HCT116 (cell line): Measurements from ENCODE around the gene AP1AR. TPM values are rescaled to one million over a fixed set of nuclear protein-coding genes. Genes with fewer than 3 reads are reported as not detected.

Experiments used
- ATAC-seq: fragments of 200-7000 bp; cut with Tn5 transposase; 2 replicates; pipeline ENCODE4 v1.9.1; 2020; ENCODE audit warnings: mild to moderate bottlenecking, moderate library complexity
- BruUV-seq: library from RNA; stranded (reverse); fragments of 400-500 nt; replicated peaks from 2 replicates; lab custom pipeline; 2021; lab: Mats Ljungman, UMichigan
- CTCF ChIA-PET: fragments of 300-600 bp; sonication (Branson Sonifier 250); formaldehyde crosslinking; loops from one replicate; lab custom pipeline; 2021; ENCODE audit warnings: antibody characterized with exemption; lab: Charles Lee
- POLR2A ChIA-PET: fragments of 300-600, 350-600 bp; sonication (Branson Sonifier 250); formaldehyde crosslinking; loops from one replicate; lab custom pipeline; 2021; ENCODE audit warnings: antibody characterized with exemption; lab: Charles Lee
- RAD21 ChIA-PET, 2 experiments: fragments of 300-600 bp; sonication (Branson Sonifier 250); formaldehyde crosslinking; loops; one replicate each; lab custom pipeline; 2023; ENCODE audit warnings: low total read pairs in 2 of 2; ENCODE audit not compliant: uncharacterized antibody in 2 of 2, unreplicated experiment in 2 of 2, low non-redundant PET in 1 of 2; lab: Charles Lee
- DNase-seq: peaks from one replicate; pipeline ENCODE4 v3.0.0-alpha.2; 2010; ENCODE audit warnings: low read depth, low spot score
- H2AFZ ChIP-seq: fragments of 200-600 bp; shearing (Covaris generic), sonication (generic); 2 replicates; pipeline ENCODE4 v1.6.1; 2017; ENCODE audit warnings: low read depth, mixed run types, mixed read lengths, antibody characterized with exemption, low read length; ENCODE audit not compliant: poor library complexity, severe bottlenecking
- H3K27ac ChIP-seq: 2 replicates; pipeline ENCODE4 v1.5.1; 2012; ENCODE audit warnings: low read depth, low read length
- H3K27me3 ChIP-seq: fragments of 200-600 bp; sonication (generic); 2 replicates; pipeline ENCODE4 v1.6.1; 2016; ENCODE audit warnings: mixed run types, low read length, mixed read lengths; ENCODE audit not compliant: insufficient read depth
- H3K36me3 ChIP-seq, 2 experiments: fragments of 200-500 bp in 1 of 2; fragments of 200-600 bp in 1 of 2; sonication (Bioruptor generic) in 1 of 2; sonication (generic) in 1 of 2; 2 replicates each; pipeline versions ENCODE4 v1.5.1 to v1.6.1; 2014 to 2016; ENCODE audit warnings: low read length in 2 of 2, inconsistent platforms in 1 of 2, mixed read lengths in 1 of 2, mixed run types in 1 of 2; ENCODE audit not compliant: insufficient read depth in 2 of 2, control insufficient read depth in 1 of 2
- H3K4me1 ChIP-seq, 2 experiments: fragments of 200-600 bp in 1 of 2; sonication (generic) in 1 of 2; 2 replicates each; pipeline versions ENCODE4 v1.5.1 to v1.6.1; 2012 to 2017; ENCODE audit warnings: low read length in 2 of 2, inconsistent platforms in 1 of 2, mild to moderate bottlenecking in 1 of 2, mixed read lengths in 1 of 2, mixed run types in 1 of 2, moderate library complexity in 1 of 2; ENCODE audit not compliant: insufficient read depth in 2 of 2, control insufficient read depth in 1 of 2
- H3K4me2 ChIP-seq: fragments of 200-600 bp; sonication (generic); 2 replicates; pipeline ENCODE4 v1.6.1; 2017; ENCODE audit warnings: mixed run types, low read length, mixed read lengths
- H3K4me3 ChIP-seq, 2 experiments: fragments of 200-600 bp in 1 of 2; sonication (generic) in 1 of 2; replicated peaks in 1 of 2; 2 replicates each; pipeline ENCODE4 v1.5.1; 2011 to 2016; ENCODE audit warnings: low read length in 2 of 2, control low read depth in 1 of 2, low read depth in 1 of 2, mild to moderate bottlenecking in 1 of 2, mixed read lengths in 1 of 2, mixed run types in 1 of 2
- H3K79me2 ChIP-seq: fragments of 200-600 bp; sonication (generic); 2 replicates; pipeline ENCODE4 v1.6.1; 2017; ENCODE audit warnings: mild to moderate bottlenecking, mixed run types, low read length, moderate library complexity, mixed read lengths; ENCODE audit not compliant: insufficient read depth
- H3K9ac ChIP-seq: fragments of 200-600 bp; sonication (generic); 2 replicates; pipeline ENCODE4 v1.6.1; 2016; ENCODE audit warnings: low read length, mixed read lengths
- H3K9me2 ChIP-seq: fragments of 200-600 bp; sonication (generic), shearing (Covaris generic); 2 replicates; pipeline ENCODE4 v1.6.1; 2017; ENCODE audit warnings: mixed run types, mild to moderate bottlenecking, moderate library complexity; ENCODE audit not compliant: insufficient read depth
- H3K9me3 ChIP-seq, 2 experiments: fragments of 200-500 bp in 1 of 2; fragments of 200-600 bp in 1 of 2; sonication (Bioruptor generic) in 1 of 2; sonication (generic) in 1 of 2; 2 replicates each; pipeline ENCODE4 v1.6.1; 2014 to 2017; ENCODE audit warnings: low read length in 2 of 2, mixed read lengths in 2 of 2, inconsistent platforms in 1 of 2, low read depth in 1 of 2, mild to moderate bottlenecking in 1 of 2, mixed run types in 1 of 2, moderate library complexity in 1 of 2; ENCODE audit not compliant: control insufficient read depth in 1 of 2, insufficient read depth in 1 of 2
- H4K20me1 ChIP-seq: fragments of 200-600 bp; sonication (generic), shearing (Covaris generic); 2 replicates; pipeline ENCODE4 v1.6.1; 2017; ENCODE audit warnings: mixed run types, mild to moderate bottlenecking, moderate library complexity; ENCODE audit not compliant: insufficient read depth
- ATF3 ChIP-seq: IDR thresholded peaks from 2 replicates; pipeline ENCODE4 v1.6.1; 2012
- CEBPB ChIP-seq: IDR thresholded peaks from 2 replicates; pipeline ENCODE4 v1.6.1; 2012; ENCODE audit warnings: low read depth
- EGR1 ChIP-seq: IDR thresholded peaks from 2 replicates; pipeline ENCODE4 v1.6.1; 2012; ENCODE audit warnings: low read depth
- ELF1 ChIP-seq: IDR thresholded peaks from 2 replicates; pipeline ENCODE4 v1.6.1; 2012; ENCODE audit warnings: low read depth, borderline replicate concordance
- JUND ChIP-seq: IDR thresholded peaks from 2 replicates; pipeline ENCODE4 v1.6.1; 2012
- MAX ChIP-seq: IDR thresholded peaks from 2 replicates; pipeline ENCODE4 v1.6.1; 2012
- POLR2A ChIP-seq: IDR thresholded peaks from 2 replicates; pipeline ENCODE4 v1.7.0; 2011; ENCODE audit warnings: borderline replicate concordance; ENCODE audit not compliant: insufficient read depth, insufficient read length; ENCODE audit errors: extremely low read depth
- POLR2AphosphoS5 ChIP-seq: IDR thresholded peaks from 2 replicates; pipeline ENCODE4 v1.6.1; 2011; ENCODE audit warnings: mild to moderate bottlenecking, low read depth, low read length, moderate library complexity
- REST ChIP-seq: IDR thresholded peaks from 2 replicates; pipeline ENCODE4 v1.6.1; 2012; ENCODE audit warnings: low read depth
- SIN3A ChIP-seq: IDR thresholded peaks from 2 replicates; pipeline ENCODE4 v1.6.1; 2012; ENCODE audit warnings: low read depth
- SRF ChIP-seq: IDR thresholded peaks from 2 replicates; pipeline ENCODE4 v1.6.1; 2012; ENCODE audit warnings: low read depth
- YY1 ChIP-seq: IDR thresholded peaks from 2 replicates; pipeline ENCODE4 v1.6.1; 2011; ENCODE audit warnings: low read length, low read depth, moderate library complexity, mild to moderate bottlenecking; ENCODE audit not compliant: insufficient replicate concordance; ENCODE audit errors: extremely low read depth
- ZBTB33 ChIP-seq: IDR thresholded peaks from 2 replicates; pipeline ENCODE4 v1.6.1; 2011; ENCODE audit warnings: mild to moderate bottlenecking, low read length, moderate library complexity; ENCODE audit not compliant: insufficient replicate concordance; ENCODE audit errors: extremely low read depth
- ZFX ChIP-seq: fragments of 450-650 bp; IDR thresholded peaks from 2 replicates; pipeline ENCODE4 v1.6.1; 2017
- intact Hi-C: fragments of 100-400 bp; cut with micrococcal nuclease; formaldehyde crosslinking; loops from 2 replicates; pipeline ENCODE4 v1.10.0; 2022
- total RNA-seq: library from RNA; stranded (reverse); gene quantifications from one replicate; pipeline ENCODE4 v1.2.1, GENCODE V29; 2021; ENCODE audit not compliant: unreplicated experiment

Gene AP1AR
- total RNA-seq, 1 experiment from 2014 or later: 56.7 TPM

GRCh38 chr4:112222219-112222955, 9.2 kb upstream of the AP1AR start:
- TF ChIP-seq CEBPB (no peak), POLR2A (no peak), POLR2AphosphoS5 (no peak), ZFX (no peak), EGR1 (no peak)
- H3K9me2 ChIP-seq: no peaks in the 10 kb centered on the region
- no peak overlapping the region for H3K4me3 ChIP-seq
- no peaks in the 10 kb centered on the region for H3K4me1 ChIP-seq
- ATAC-seq (no peak), DNase-seq (no peak)
- H3K27ac ChIP-seq: no peak overlapping the region
- ChIA-PET POLR2A (interaction anchor here (1.0 kb wide), 1 partner anchor 9 kb away, joined by 3 read pairs; the partner anchor contains the start of gene AP1AR), CTCF (interaction anchor here (1.1 kb wide), 1 partner anchor 12 kb away, joined by 3 read pairs; no protein-coding TSS in a partner anchor), RAD21 (no interaction called here)
- H3K79me2 ChIP-seq: no peaks in the 10 kb centered on the region
- H3K27me3 ChIP-seq: no peaks in the 10 kb centered on the region
- BruUV-seq: no TSS peak
- H3K36me3 ChIP-seq: no peaks in the 10 kb centered on the region
- intact Hi-C loops: no loop called here
- H2AFZ ChIP-seq: no peak overlapping the region
- H3K4me2 ChIP-seq: no peak overlapping the region
- no peaks in the 10 kb centered on the region for H3K9me3 ChIP-seq
- no peaks in the 10 kb centered on the region for H4K20me1 ChIP-seq
- no peak overlapping the region for H3K9ac ChIP-seq

- H2AFZ ChIP-seq: no peak overlapping the region
- H3K27me3 ChIP-seq: no peaks in the 10 kb centered on the region
- intact Hi-C loops: no loop called here
- RAD21 ChIA-PET: no interaction called here
- DNase-seq (no peak), ATAC-seq (no peak)
- peaks cover 2 to 3% of the 10 kb centered on the region in 2 experiments; a peak in 2 of 4 replicates for H3K4me1 ChIP-seq
- H3K9me2 ChIP-seq: no peaks in the 10 kb centered on the region
- no peaks in the 10 kb centered on the region for H3K36me3 ChIP-seq
- BruUV-seq: no TSS peak
- H4K20me1 ChIP-seq: no peaks in the 10 kb centered on the region
- no peak overlapping the region for H3K4me3 ChIP-seq
- H3K9ac ChIP-seq: no peak overlapping the region
- POLR2A ChIA-PET: no interaction called here
- peaks cover 3% of the 10 kb centered on the region; the same call in 1 of the 2 replicates for H3K79me2 ChIP-seq
- H3K27ac ChIP-seq: no peak overlapping the region
- no peak overlapping the region for H3K4me2 ChIP-seq
- H3K9me3 ChIP-seq: no peaks in the 10 kb centered on the region
- CTCF ChIA-PET: no interaction called here
- TF ChIP-seq ELF1 (no peak), ZBTB33 (no peak), SRF (no peak), YY1 (no peak), JUND (no peak), SIN3A (no peak), CEBPB (no peak), ATF3 (no peak), ZFX (no peak), REST (no peak), POLR2AphosphoS5 (no peak), MAX (no peak)
Observed at GRCh38 chr4:112225157-112225556, 6.4 kb upstream of the AP1AR start.
